MCF 10A (cell line): ENCODE data around the gene RPS6KA2. TPM values are rescaled to one million over a fixed set of nuclear protein-coding genes. Genes with fewer than 3 reads are reported as not detected.

Source experiments
- BruUV-seq: library from RNA; stranded (reverse); fragments of 400-500 nt; replicated peaks from 2 replicates; lab custom pipeline; 2021; lab: Mats Ljungman, UMichigan
- CTCF ChIA-PET: fragments of 300-600 bp; sonication (Branson Sonifier 250); formaldehyde crosslinking; extraction: SDS; loops from one replicate; lab custom pipeline; 2021; ENCODE audit warnings: antibody characterized with exemption, inconsistent platforms; lab: Yijun Ruan, JAX
- POLR2A ChIA-PET: fragments of 300-600, 350-650 bp; sonication (Branson Sonifier 250); formaldehyde crosslinking; extraction: SDS; loops from one replicate; lab custom pipeline; 2020; ENCODE audit warnings: antibody characterized with exemption, inconsistent platforms; lab: Yijun Ruan, JAX
- DNase-seq: peaks from one replicate; pipeline ENCODE4 v3.0.0-alpha.2; 2018; ENCODE audit not compliant: unreplicated experiment
- H3K27ac Mint-ChIP-seq: one replicate; pipeline ENCODE4 v1.8.0; 2022; ENCODE audit warnings: mild to moderate bottlenecking, low read depth, mixed read lengths; ENCODE audit not compliant: unreplicated experiment
- H3K27me3 Mint-ChIP-seq: one replicate; pipeline ENCODE4 v1.8.0; 2022; ENCODE audit warnings: mixed read lengths; ENCODE audit not compliant: insufficient read depth, unreplicated experiment
- H3K36me3 Mint-ChIP-seq: one replicate; pipeline ENCODE4 v1.8.0; 2022; ENCODE audit warnings: mild to moderate bottlenecking, moderate library complexity, mixed read lengths; ENCODE audit not compliant: insufficient read depth, unreplicated experiment
- H3K4me1 Mint-ChIP-seq: one replicate; pipeline ENCODE4 v1.8.0; 2022; ENCODE audit warnings: mixed read lengths; ENCODE audit not compliant: insufficient read depth, unreplicated experiment
- H3K4me3 Mint-ChIP-seq: one replicate; pipeline ENCODE4 v1.8.0; 2022; ENCODE audit warnings: mild to moderate bottlenecking, moderate library complexity, mixed read lengths; ENCODE audit not compliant: unreplicated experiment
- H3K9me3 Mint-ChIP-seq: one replicate; pipeline ENCODE4 v1.8.0; 2022; ENCODE audit warnings: mixed read lengths; ENCODE audit not compliant: unreplicated experiment
- intact Hi-C: fragments of 100-400 bp; cut with micrococcal nuclease; formaldehyde crosslinking; loops from 2 replicates; pipeline ENCODE4 v1.14.1; 2022
- total RNA-seq: library from RNA; stranded (reverse); gene quantifications from 2 replicates; pipeline ENCODE4 v1.2.3, GENCODE V29; 2022
- TF ChIP-seq, protein P1 (sequence below): fragments of 200-600 bp; IDR thresholded peaks from one replicate; pipeline ENCODE4 v1.8.0; 2022; ENCODE audit warnings: antibody characterized with exemption, mild to moderate bottlenecking; ENCODE audit not compliant: unreplicated experiment

The RPS6KA2 gene
- total RNA-seq, 1 experiment from 2014 or later, result 126 TPM

GRCh38 chr6:166621114-166621540, 5.9 kb downstream of the RPS6KA2 start:
- Mint-ChIP-seq H3K36me3 (peaks cover 36% of the 10 kb centered on the region), H3K27ac (peak overlapping the region; percentile 81), H3K4me3 (peak overlapping the region; percentile 67), H3K9me3 (no peaks in the 10 kb centered on the region), H3K4me1 (peaks cover 60% of the 10 kb centered on the region), H3K27me3 (no peaks in the 10 kb centered on the region)
- POLR2A ChIA-PET, result interaction anchor here (0.6 to 8.7 kb wide), 12 partner anchors 9 to 260 kb away, joined by 3 to 89 read pairs (median 6); no protein-coding TSS in a partner anchor
- DNase-seq, result peak; percentile 45
- no TSS peak for BruUV-seq
- TF ChIP-seq, protein P1, sequence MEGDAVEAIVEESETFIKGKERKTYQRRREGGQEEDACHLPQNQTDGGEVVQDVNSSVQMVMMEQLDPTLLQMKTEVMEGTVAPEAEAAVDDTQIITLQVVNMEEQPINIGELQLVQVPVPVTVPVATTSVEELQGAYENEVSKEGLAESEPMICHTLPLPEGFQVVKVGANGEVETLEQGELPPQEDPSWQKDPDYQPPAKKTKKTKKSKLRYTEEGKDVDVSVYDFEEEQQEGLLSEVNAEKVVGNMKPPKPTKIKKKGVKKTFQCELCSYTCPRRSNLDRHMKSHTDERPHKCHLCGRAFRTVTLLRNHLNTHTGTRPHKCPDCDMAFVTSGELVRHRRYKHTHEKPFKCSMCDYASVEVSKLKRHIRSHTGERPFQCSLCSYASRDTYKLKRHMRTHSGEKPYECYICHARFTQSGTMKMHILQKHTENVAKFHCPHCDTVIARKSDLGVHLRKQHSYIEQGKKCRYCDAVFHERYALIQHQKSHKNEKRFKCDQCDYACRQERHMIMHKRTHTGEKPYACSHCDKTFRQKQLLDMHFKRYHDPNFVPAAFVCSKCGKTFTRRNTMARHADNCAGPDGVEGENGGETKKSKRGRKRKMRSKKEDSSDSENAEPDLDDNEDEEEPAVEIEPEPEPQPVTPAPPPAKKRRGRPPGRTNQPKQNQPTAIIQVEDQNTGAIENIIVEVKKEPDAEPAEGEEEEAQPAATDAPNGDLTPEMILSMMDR, result no peak
- CTCF ChIA-PET, result interaction anchor here (0.6 to 2.9 kb wide), 6 partner anchors 22 to 287 kb away, joined by 3 to 12 read pairs (median 4); no protein-coding TSS in a partner anchor
- intact Hi-C loops, result no loop called here

DNA sequence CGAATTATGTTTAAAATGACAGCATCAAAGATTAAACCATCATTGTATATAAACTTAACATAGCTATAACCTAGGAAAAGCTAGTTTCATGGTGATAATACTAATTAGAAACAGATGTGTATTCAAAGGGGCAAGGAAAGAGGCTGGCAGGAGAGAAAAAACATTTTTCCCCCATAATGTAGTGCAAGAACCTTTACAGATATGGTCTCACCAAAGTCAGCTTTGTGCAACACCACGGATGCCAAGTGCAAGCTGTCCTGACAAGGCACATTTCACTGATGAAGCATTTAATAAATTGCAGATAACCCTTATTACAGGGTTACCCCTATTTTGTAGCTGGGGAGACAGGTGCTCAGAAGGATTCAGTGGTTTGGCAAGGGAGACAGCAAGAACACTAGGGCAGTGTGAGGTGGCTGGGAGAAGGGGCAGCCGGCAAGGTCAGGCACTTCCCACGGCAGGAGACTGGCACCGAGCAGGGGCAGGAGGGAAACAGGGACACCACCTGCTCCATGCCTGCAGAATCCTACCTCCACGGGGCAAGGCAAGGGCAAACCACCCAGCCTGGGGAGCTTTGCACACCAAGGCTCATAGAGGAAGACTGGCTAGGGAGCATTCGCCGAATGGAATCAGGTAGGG, 6.5 kb downstream of the RPS6KA2 start:
- ChIA-PET CTCF (interaction anchor here (0.7 to 2.9 kb wide), 3 partner anchors 22 to 105 kb away, joined by 4 to 12 read pairs (median 9); no protein-coding TSS in a partner anchor), POLR2A (interaction anchor here (0.9 to 8.7 kb wide), 11 partner anchors 9 to 1387 kb away, joined by 3 to 89 read pairs (median 6); no protein-coding TSS in a partner anchor)
- no peaks in the 10 kb centered on the region for H3K27me3 Mint-ChIP-seq
- H3K4me3 Mint-ChIP-seq, result peak overlapping the region; percentile 67
- peaks cover 64% of the 10 kb centered on the region for H3K4me1 Mint-ChIP-seq
- TF ChIP-seq, protein P1, result no peak
- H3K36me3 Mint-ChIP-seq, result peaks cover 32% of the 10 kb centered on the region
- TSS peak; percentile 38 for BruUV-seq
- intact Hi-C loops, result no loop called here
- peak overlapping the region; percentile 81 for H3K27ac Mint-ChIP-seq
- no peaks in the 10 kb centered on the region for H3K9me3 Mint-ChIP-seq
- peak; percentile 38 for DNase-seq

- DNase-seq, result peak; percentile 94
- H3K36me3 Mint-ChIP-seq, result peaks cover 38% of the 10 kb centered on the region
- H3K4me1 Mint-ChIP-seq, result peaks cover 63% of the 10 kb centered on the region
- POLR2A ChIA-PET, result interaction anchor here (0.7 to 8.7 kb wide), 7 partner anchors 9 to 1387 kb away, joined by 3 to 89 read pairs (median 8); no protein-coding TSS in a partner anchor
- no peaks in the 10 kb centered on the region for H3K9me3 Mint-ChIP-seq
- intact Hi-C loops, result no loop called here
- CTCF ChIA-PET, result interaction anchor here (0.8 to 2.9 kb wide), 3 partner anchors 21 to 104 kb away, joined by 3 to 12 read pairs (median 9); no protein-coding TSS in a partner anchor
- H3K4me3 Mint-ChIP-seq, result peak overlapping the region; percentile 67
- TF ChIP-seq, protein P1, result no peak
- no peaks in the 10 kb centered on the region for H3K27me3 Mint-ChIP-seq
- peak overlapping the region; percentile 81 for H3K27ac Mint-ChIP-seq
- BruUV-seq, result no TSS peak
These were observed 7.1 kb downstream of the RPS6KA2 start for GRCh38 chr6:166619912-166620311.
